Liver (tissue), 3 donors: Measurements from ENCODE around the gene HTR5A.

Experiments used
- EGR1 ChIP-seq, 2 donors: IDR thresholded peaks; 2 replicates each; pipeline ENCODE4 v1.6.1; 2016 to 2018; ENCODE audit warnings: antibody characterized with exemption in 2 of 2, low read depth in 2 of 2
- TF ChIP-seq, protein P1 (sequence below): fragments of 150-350 bp; IDR thresholded peaks from 2 replicates; pipeline ENCODE4 v1.5.1; 2017; ENCODE audit warnings: improper control_type of control experiment, low read depth, low read length; ENCODE audit not compliant: missing input control
- TF ChIP-seq, protein P2 (sequence below): IDR thresholded peaks from 2 replicates; pipeline ENCODE4 v1.6.1; 2016; ENCODE audit warnings: antibody characterized with exemption, mild to moderate bottlenecking
- TF ChIP-seq, protein P3 (sequence below): IDR thresholded peaks from 2 replicates; pipeline ENCODE4 v1.6.1; 2016; ENCODE audit warnings: antibody characterized with exemption
- donor health status: healthy.
- donor health status: healthy.

DNA sequence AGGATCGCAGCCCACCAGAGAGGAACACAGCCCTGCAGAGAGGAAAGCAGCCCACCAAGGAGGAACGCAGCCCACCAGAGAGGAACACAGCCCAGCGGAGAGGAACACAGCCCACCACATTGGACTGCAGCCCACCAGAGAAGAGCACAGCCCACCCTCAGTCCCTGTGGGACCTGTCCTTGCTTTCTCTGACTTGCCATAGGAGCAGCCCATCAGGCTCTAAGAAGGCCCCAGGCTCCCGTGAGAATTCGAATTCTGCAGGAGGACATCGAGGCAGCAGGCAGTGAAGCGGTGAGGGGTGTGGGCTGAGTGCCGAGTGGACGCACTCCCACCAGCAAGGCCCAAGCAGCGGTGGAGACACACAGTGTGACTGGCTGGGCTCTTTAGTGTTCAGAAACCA lies 59.1 kb downstream of the HTR5A start:
- TF ChIP-seq, protein P1, sequence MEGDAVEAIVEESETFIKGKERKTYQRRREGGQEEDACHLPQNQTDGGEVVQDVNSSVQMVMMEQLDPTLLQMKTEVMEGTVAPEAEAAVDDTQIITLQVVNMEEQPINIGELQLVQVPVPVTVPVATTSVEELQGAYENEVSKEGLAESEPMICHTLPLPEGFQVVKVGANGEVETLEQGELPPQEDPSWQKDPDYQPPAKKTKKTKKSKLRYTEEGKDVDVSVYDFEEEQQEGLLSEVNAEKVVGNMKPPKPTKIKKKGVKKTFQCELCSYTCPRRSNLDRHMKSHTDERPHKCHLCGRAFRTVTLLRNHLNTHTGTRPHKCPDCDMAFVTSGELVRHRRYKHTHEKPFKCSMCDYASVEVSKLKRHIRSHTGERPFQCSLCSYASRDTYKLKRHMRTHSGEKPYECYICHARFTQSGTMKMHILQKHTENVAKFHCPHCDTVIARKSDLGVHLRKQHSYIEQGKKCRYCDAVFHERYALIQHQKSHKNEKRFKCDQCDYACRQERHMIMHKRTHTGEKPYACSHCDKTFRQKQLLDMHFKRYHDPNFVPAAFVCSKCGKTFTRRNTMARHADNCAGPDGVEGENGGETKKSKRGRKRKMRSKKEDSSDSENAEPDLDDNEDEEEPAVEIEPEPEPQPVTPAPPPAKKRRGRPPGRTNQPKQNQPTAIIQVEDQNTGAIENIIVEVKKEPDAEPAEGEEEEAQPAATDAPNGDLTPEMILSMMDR, result no peak
- TF ChIP-seq, protein P2, sequence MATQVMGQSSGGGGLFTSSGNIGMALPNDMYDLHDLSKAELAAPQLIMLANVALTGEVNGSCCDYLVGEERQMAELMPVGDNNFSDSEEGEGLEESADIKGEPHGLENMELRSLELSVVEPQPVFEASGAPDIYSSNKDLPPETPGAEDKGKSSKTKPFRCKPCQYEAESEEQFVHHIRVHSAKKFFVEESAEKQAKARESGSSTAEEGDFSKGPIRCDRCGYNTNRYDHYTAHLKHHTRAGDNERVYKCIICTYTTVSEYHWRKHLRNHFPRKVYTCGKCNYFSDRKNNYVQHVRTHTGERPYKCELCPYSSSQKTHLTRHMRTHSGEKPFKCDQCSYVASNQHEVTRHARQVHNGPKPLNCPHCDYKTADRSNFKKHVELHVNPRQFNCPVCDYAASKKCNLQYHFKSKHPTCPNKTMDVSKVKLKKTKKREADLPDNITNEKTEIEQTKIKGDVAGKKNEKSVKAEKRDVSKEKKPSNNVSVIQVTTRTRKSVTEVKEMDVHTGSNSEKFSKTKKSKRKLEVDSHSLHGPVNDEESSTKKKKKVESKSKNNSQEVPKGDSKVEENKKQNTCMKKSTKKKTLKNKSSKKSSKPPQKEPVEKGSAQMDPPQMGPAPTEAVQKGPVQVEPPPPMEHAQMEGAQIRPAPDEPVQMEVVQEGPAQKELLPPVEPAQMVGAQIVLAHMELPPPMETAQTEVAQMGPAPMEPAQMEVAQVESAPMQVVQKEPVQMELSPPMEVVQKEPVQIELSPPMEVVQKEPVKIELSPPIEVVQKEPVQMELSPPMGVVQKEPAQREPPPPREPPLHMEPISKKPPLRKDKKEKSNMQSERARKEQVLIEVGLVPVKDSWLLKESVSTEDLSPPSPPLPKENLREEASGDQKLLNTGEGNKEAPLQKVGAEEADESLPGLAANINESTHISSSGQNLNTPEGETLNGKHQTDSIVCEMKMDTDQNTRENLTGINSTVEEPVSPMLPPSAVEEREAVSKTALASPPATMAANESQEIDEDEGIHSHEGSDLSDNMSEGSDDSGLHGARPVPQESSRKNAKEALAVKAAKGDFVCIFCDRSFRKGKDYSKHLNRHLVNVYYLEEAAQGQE, result no peak
- TF ChIP-seq, protein P3, sequence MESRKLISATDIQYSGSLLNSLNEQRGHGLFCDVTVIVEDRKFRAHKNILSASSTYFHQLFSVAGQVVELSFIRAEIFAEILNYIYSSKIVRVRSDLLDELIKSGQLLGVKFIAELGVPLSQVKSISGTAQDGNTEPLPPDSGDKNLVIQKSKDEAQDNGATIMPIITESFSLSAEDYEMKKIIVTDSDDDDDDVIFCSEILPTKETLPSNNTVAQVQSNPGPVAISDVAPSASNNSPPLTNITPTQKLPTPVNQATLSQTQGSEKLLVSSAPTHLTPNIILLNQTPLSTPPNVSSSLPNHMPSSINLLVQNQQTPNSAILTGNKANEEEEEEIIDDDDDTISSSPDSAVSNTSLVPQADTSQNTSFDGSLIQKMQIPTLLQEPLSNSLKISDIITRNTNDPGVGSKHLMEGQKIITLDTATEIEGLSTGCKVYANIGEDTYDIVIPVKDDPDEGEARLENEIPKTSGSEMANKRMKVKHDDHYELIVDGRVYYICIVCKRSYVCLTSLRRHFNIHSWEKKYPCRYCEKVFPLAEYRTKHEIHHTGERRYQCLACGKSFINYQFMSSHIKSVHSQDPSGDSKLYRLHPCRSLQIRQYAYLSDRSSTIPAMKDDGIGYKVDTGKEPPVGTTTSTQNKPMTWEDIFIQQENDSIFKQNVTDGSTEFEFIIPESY, result no peak
- no peak for TF ChIP-seq EGR1 (IDR thresholded peaks at IDR 0.05; ENCODE audit: low read depth in 2 of 2)
